HEK293 (cell line): ENCODE measurements around the gene KLF16.

ENCODE experiments used
- BCL11A ChIP-seq: fragments of 450-650 bp; formaldehyde crosslinking; IDR thresholded peaks from 2 replicates; pipeline ENCODE4 v1.5.1; 2016; ENCODE audit warnings: low read depth, missing biosample characterization, missing genetic modification characterization
- BCL6B ChIP-seq: fragments of 450-650 bp; formaldehyde crosslinking; IDR thresholded peaks from 2 replicates; pipeline ENCODE4 v1.5.1; 2017; ENCODE audit warnings: missing biosample characterization, missing genetic modification characterization
- EGR2 ChIP-seq: fragments of 450-650 bp; formaldehyde crosslinking; IDR thresholded peaks from 2 replicates; pipeline ENCODE4 v1.5.1; 2016; ENCODE audit warnings: low read depth, missing biosample characterization, missing genetic modification characterization
- GFI1B ChIP-seq: fragments of 450-650 bp; formaldehyde crosslinking; IDR thresholded peaks from 2 replicates; pipeline ENCODE4 v1.5.1; 2016; ENCODE audit warnings: missing biosample characterization, missing genetic modification characterization
- KLF1 ChIP-seq: fragments of 450-650 bp; formaldehyde crosslinking; IDR thresholded peaks from 2 replicates; pipeline ENCODE4 v1.5.1; 2016; ENCODE audit warnings: missing biosample characterization, missing genetic modification characterization
- PBX3 ChIP-seq: sonication (generic); formaldehyde crosslinking; IDR thresholded peaks from 2 replicates; pipeline ENCODE4 v1.8.1; 2022; ENCODE audit warnings: mild to moderate bottlenecking, moderate library complexity, missing genetic modification reagents
- WT1 ChIP-seq: fragments of 450-650 bp; formaldehyde crosslinking; IDR thresholded peaks from 2 replicates; pipeline ENCODE4 v1.5.1; 2016; ENCODE audit warnings: missing biosample characterization, missing genetic modification characterization
- ZBTB44 ChIP-seq: fragments of 450-650 bp; IDR thresholded peaks from 2 replicates; pipeline ENCODE4 v1.5.1; 2018; ENCODE audit warnings: missing biosample characterization, mild to moderate bottlenecking, missing genetic modification characterization
- ZBTB6 ChIP-seq: fragments of 450-650 bp; formaldehyde crosslinking; IDR thresholded peaks from 2 replicates; pipeline ENCODE4 v1.5.1; 2017; ENCODE audit warnings: missing biosample characterization, missing genetic modification characterization
- ZFP3 ChIP-seq: fragments of 450-650 bp; formaldehyde crosslinking; IDR thresholded peaks from 2 replicates; pipeline ENCODE4 v1.5.1; 2016; ENCODE audit warnings: low read depth, missing biosample characterization, missing genetic modification characterization
- ZFP69B ChIP-seq: fragments of 450-650 bp; formaldehyde crosslinking; IDR thresholded peaks from 2 replicates; pipeline ENCODE4 v1.5.1; 2016; ENCODE audit warnings: missing biosample characterization, missing genetic modification characterization
- ZNF146 ChIP-seq: fragments of 450-650 bp; formaldehyde crosslinking; IDR thresholded peaks from 2 replicates; pipeline ENCODE4 v1.5.1; 2016; ENCODE audit warnings: missing biosample characterization, missing genetic modification characterization
- ZNF184 ChIP-seq: fragments of 450-650 bp; IDR thresholded peaks from 2 replicates; pipeline ENCODE4 v1.5.1; 2018; ENCODE audit warnings: missing biosample characterization, mild to moderate bottlenecking, missing genetic modification characterization
- ZNF214 ChIP-seq: fragments of 450-650 bp; formaldehyde crosslinking; IDR thresholded peaks from 2 replicates; pipeline ENCODE4 v1.5.1; 2017; ENCODE audit warnings: missing biosample characterization, mild to moderate bottlenecking, missing genetic modification characterization, borderline replicate concordance
- ZNF223 ChIP-seq: fragments of 450-650 bp; formaldehyde crosslinking; IDR thresholded peaks from 2 replicates; pipeline ENCODE4 v1.5.1; 2016; ENCODE audit warnings: missing biosample characterization, missing genetic modification characterization
- ZNF23 ChIP-seq: fragments of 450-650 bp; formaldehyde crosslinking; IDR thresholded peaks from 2 replicates; pipeline ENCODE4 v1.5.1; 2016; ENCODE audit warnings: missing biosample characterization, missing genetic modification characterization, borderline replicate concordance
- ZNF266 ChIP-seq: fragments of 450-650 bp; formaldehyde crosslinking; IDR thresholded peaks from 2 replicates; pipeline ENCODE4 v1.5.1; 2016; ENCODE audit warnings: missing biosample characterization, missing genetic modification characterization, low read depth
- ZNF37A ChIP-seq: fragments of 450-650 bp; IDR thresholded peaks from 2 replicates; pipeline ENCODE4 v1.5.1; 2018; ENCODE audit warnings: missing biosample characterization, missing genetic modification characterization
- ZNF416 ChIP-seq: fragments of 450-650 bp; formaldehyde crosslinking; IDR thresholded peaks from 2 replicates; pipeline ENCODE4 v1.5.1; 2016; ENCODE audit warnings: missing biosample characterization, missing genetic modification characterization
- ZNF433 ChIP-seq: fragments of 450-650 bp; formaldehyde crosslinking; IDR thresholded peaks from 2 replicates; pipeline ENCODE4 v1.5.1; 2016; ENCODE audit warnings: missing biosample characterization, missing genetic modification characterization, low read depth
- ZNF585B ChIP-seq: fragments of 450-650 bp; formaldehyde crosslinking; IDR thresholded peaks from 2 replicates; pipeline ENCODE4 v1.5.1; 2016; ENCODE audit warnings: missing biosample characterization, missing genetic modification characterization
- ZNF600 ChIP-seq: fragments of 450-650 bp; formaldehyde crosslinking; IDR thresholded peaks from 2 replicates; pipeline ENCODE4 v1.5.1; 2016; ENCODE audit warnings: missing biosample characterization, missing genetic modification characterization
- ZNF626 ChIP-seq: fragments of 450-650 bp; sonication (Bioruptor Pico); formaldehyde crosslinking; IDR thresholded peaks from 2 replicates; pipeline ENCODE4 v1.5.1; 2018; ENCODE audit warnings: missing biosample characterization, missing genetic modification characterization, inconsistent platforms
- ZNF645 ChIP-seq: fragments of 450-650 bp; formaldehyde crosslinking; IDR thresholded peaks from 2 replicates; pipeline ENCODE4; 2016; ENCODE audit warnings: missing biosample characterization, missing genetic modification characterization
- ZNF658 ChIP-seq: fragments of 450-650 bp; formaldehyde crosslinking; IDR thresholded peaks from 2 replicates; pipeline ENCODE4; 2016; ENCODE audit warnings: missing biosample characterization, missing genetic modification characterization
- ZNF660 ChIP-seq: fragments of 450-650 bp; IDR thresholded peaks from 2 replicates; pipeline ENCODE4 v1.5.1; 2018; ENCODE audit warnings: missing biosample characterization, mild to moderate bottlenecking, missing genetic modification characterization
- ZNF701 ChIP-seq: fragments of 450-650 bp; formaldehyde crosslinking; IDR thresholded peaks from 2 replicates; pipeline ENCODE4 v1.5.1; 2016; ENCODE audit warnings: missing biosample characterization, missing genetic modification characterization
- ZNF785 ChIP-seq: fragments of 450-650 bp; formaldehyde crosslinking; IDR thresholded peaks from 2 replicates; pipeline ENCODE4 v1.5.1; 2016; ENCODE audit warnings: missing biosample characterization, missing genetic modification characterization
- TF ChIP-seq, protein P1 (sequence below): fragments of 450-650 bp; formaldehyde crosslinking; IDR thresholded peaks from 2 replicates; pipeline ENCODE4 v1.5.1; 2016; ENCODE audit warnings: missing biosample characterization, missing genetic modification characterization
- TF ChIP-seq, protein P2 (sequence below): fragments of 450-650 bp; formaldehyde crosslinking; IDR thresholded peaks from 2 replicates; pipeline ENCODE4 v1.5.1; 2017; ENCODE audit warnings: missing biosample characterization, mild to moderate bottlenecking, missing genetic modification characterization, moderate library complexity

The KLF16 gene

DNA sequence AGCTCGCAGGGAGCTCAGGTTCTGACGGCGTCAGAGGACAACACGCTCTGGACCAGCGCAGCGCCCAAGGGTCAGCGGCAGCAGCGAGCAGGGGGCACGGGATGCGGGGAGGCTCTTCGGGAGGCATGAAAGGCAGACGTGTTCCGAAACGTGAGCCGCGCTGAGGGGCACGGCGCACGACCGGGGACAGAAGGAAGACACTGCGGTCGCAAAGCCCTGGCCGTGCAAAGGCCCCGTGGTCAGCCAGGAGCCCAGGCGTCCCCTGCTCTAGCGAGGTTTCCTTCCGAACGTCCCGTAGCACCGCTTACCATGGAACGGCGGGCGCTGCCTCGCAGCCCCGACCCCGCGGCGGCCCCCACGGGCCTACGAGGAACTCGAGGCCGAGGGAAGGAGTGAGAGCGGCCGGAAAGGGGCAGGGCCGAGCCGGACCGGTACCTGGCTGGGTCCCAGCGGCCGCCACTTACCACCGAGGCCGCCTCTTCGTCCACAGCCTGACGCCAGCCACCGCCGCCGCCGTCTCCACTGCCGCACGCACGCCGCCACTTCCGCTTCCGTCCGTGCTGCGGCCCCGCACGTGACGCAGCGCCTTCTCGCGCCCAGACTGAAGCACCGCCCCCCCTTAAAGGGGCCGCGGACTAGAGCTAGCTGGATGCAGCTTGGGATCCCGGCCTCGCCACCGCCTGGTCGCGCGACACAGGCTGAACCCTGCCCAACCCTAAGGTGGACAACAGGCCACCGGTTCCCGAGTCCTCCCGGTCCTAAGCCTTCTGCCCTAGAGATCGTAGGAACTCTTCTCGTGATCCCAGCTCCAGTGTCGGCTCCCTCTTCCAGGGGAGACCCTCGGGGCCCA, 12.5 kb upstream of the KLF16 start (continued):
- TF ChIP-seq ZFP69B (tag by site-specific recombination), result peak; percentile 97
- TF ChIP-seq ZNF701 (tag by site-specific recombination), result no peak
- peak; percentile 86 for TF ChIP-seq ZNF600 (tag by site-specific recombination)
- TF ChIP-seq ZNF658 (tag by site-specific recombination), result no peak
- 0 out of 2 replicates have a peak, but pooled peaks have one; percentile 44 for TF ChIP-seq BCL11A (tag by site-specific recombination)
- TF ChIP-seq ZNF266 (tag by site-specific recombination), result no peak
- TF ChIP-seq ZNF660 (tag by site-specific recombination), result peak; percentile 33; the same call in 1 of the 2 replicates
- TF ChIP-seq ZBTB44 (tag by site-specific recombination), result no peak
- no peak for TF ChIP-seq ZNF184 (tag by site-specific recombination)
- TF ChIP-seq, protein P1, sequence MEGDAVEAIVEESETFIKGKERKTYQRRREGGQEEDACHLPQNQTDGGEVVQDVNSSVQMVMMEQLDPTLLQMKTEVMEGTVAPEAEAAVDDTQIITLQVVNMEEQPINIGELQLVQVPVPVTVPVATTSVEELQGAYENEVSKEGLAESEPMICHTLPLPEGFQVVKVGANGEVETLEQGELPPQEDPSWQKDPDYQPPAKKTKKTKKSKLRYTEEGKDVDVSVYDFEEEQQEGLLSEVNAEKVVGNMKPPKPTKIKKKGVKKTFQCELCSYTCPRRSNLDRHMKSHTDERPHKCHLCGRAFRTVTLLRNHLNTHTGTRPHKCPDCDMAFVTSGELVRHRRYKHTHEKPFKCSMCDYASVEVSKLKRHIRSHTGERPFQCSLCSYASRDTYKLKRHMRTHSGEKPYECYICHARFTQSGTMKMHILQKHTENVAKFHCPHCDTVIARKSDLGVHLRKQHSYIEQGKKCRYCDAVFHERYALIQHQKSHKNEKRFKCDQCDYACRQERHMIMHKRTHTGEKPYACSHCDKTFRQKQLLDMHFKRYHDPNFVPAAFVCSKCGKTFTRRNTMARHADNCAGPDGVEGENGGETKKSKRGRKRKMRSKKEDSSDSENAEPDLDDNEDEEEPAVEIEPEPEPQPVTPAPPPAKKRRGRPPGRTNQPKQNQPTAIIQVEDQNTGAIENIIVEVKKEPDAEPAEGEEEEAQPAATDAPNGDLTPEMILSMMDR (tag by site-specific recombination), result peak; percentile 88; the same call in 1 of the 2 replicates
- no peak for TF ChIP-seq ZFP3 (tag by site-specific recombination)
- no peak for TF ChIP-seq ZNF785 (tag by site-specific recombination)
- no peak for TF ChIP-seq ZNF214 (tag by site-specific recombination)
- TF ChIP-seq PBX3 (CRISPR knock-in tag), result no peak; the same call in none of the 2 replicates
- no peak for TF ChIP-seq ZNF223
- TF ChIP-seq EGR2, result no peak
- no peak for TF ChIP-seq ZNF23
- TF ChIP-seq ZNF645 (tag by site-specific recombination), result no peak
- TF ChIP-seq ZNF585B (tag by site-specific recombination), result no peak
- TF ChIP-seq WT1 (tag by site-specific recombination), result no peak
- TF ChIP-seq ZBTB6 (tag by site-specific recombination), result peak; percentile 12; the same call in 1 of the 2 replicates
- no peak for TF ChIP-seq ZNF416 (tag by site-specific recombination)
- TF ChIP-seq, protein P2, sequence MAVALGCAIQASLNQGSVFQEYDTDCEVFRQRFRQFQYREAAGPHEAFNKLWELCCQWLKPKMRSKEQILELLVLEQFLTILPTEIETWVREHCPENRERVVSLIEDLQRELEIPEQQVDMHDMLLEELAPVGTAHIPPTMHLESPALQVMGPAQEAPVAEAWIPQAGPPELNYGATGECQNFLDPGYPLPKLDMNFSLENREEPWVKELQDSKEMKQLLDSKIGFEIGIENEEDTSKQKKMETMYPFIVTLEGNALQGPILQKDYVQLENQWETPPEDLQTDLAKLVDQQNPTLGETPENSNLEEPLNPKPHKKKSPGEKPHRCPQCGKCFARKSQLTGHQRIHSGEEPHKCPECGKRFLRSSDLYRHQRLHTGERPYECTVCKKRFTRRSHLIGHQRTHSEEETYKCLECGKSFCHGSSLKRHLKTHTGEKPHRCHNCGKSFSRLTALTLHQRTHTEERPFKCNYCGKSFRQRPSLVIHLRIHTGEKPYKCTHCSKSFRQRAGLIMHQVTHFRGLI, result no peak
- TF ChIP-seq BCL6B (tag by site-specific recombination), result no peak
- no peak for TF ChIP-seq ZNF626
- TF ChIP-seq ZNF146 (tag by site-specific recombination), result peak; percentile 34; the same call in 1 of the 2 replicates
- no peak for TF ChIP-seq GFI1B
- TF ChIP-seq ZNF433, result no peak
- TF ChIP-seq ZNF37A, result no peak
- TF ChIP-seq KLF1 (tag by site-specific recombination), result peak; percentile 49
